SU-DHL-6 (cell line): Measurements from ENCODE around the gene SHMT2.
A peak's percentile ranks its signal among the peaks of the same experiment; 100 is the strongest.

Source experiments
- H2AFZ ChIP-seq: fragments of 200-600 bp; sonication (generic); 2 replicates; pipeline ENCODE4 v1.6.1; 2014; ENCODE audit warnings: low read depth, mild to moderate bottlenecking, moderate library complexity, mixed read lengths, antibody characterized with exemption, low read length; ENCODE audit not compliant: severe bottlenecking
- H3F3A ChIP-seq: fragments of 200-600 bp; shearing (Covaris generic); 2 replicates; pipeline ENCODE4 v1.6.0; 2016; ENCODE audit warnings: antibody characterized with exemption, mild to moderate bottlenecking; ENCODE audit not compliant: insufficient read depth
- H3K27ac ChIP-seq: fragments of 200-600 bp; sonication (generic); 2 replicates; pipeline ENCODE4 v1.5.1; 2016; ENCODE audit warnings: low read depth, mild to moderate bottlenecking, low read length, moderate library complexity, mixed read lengths
- H3K27me3 ChIP-seq: fragments of 200-600 bp; sonication (generic), shearing (Covaris generic); 2 replicates; pipeline ENCODE4 v1.6.0; 2014; ENCODE audit warnings: mild to moderate bottlenecking, low read length
- H3K36me3 ChIP-seq: fragments of 200-600 bp; sonication (generic); 2 replicates; pipeline ENCODE4 v1.6.1; 2014; ENCODE audit warnings: mild to moderate bottlenecking, low read length, mixed read lengths
- H3K4me2 ChIP-seq: fragments of 300-600, 200-600 bp; shearing (Covaris generic), sonication (generic); 2 replicates; pipeline ENCODE4 v1.6.0; 2014; ENCODE audit warnings: low read length, low read depth, mild to moderate bottlenecking; ENCODE audit not compliant: poor library complexity, severe bottlenecking
- H3K4me3 ChIP-seq: fragments of 200-600 bp; sonication (generic); 2 replicates; pipeline ENCODE4 v1.5.1; 2014; ENCODE audit warnings: antibody characterized with exemption, low read length, mild to moderate bottlenecking, mixed read lengths; ENCODE audit not compliant: insufficient read depth, poor library complexity, severe bottlenecking
- H3K79me2 ChIP-seq: fragments of 200-600 bp; sonication (generic); 2 replicates; pipeline ENCODE4 v1.6.1; 2014; ENCODE audit warnings: mild to moderate bottlenecking, low read length, moderate library complexity; ENCODE audit not compliant: insufficient read depth
- H3K9ac ChIP-seq: fragments of 200-600 bp; sonication (generic); 2 replicates; pipeline ENCODE4 v1.7.0; 2014; ENCODE audit warnings: mild to moderate bottlenecking, low read length
- H3K9me2 ChIP-seq: fragments of 200-600 bp; sonication (generic); replicated peaks from 2 replicates; pipeline ENCODE4 v1.6.1; 2014; ENCODE audit warnings: low read length; ENCODE audit not compliant: insufficient read depth
- H3K9me3 ChIP-seq: fragments of 200-600 bp; sonication (generic); 2 replicates; pipeline ENCODE4 v1.6.1; 2014; ENCODE audit warnings: low read length, mixed read lengths; ENCODE audit not compliant: insufficient read depth
- H4K20me1 ChIP-seq: fragments of 200-600 bp; sonication (generic); 2 replicates; pipeline ENCODE4 v1.6.1; 2014; ENCODE audit warnings: low read depth, mild to moderate bottlenecking, antibody characterized with exemption, low read length, moderate library complexity, mixed read lengths
- EZH2phosphoT487 ChIP-seq: fragments of 200-600 bp; sonication (generic), shearing (Covaris generic); conservative IDR thresholded peaks from 2 replicates; pipeline ENCODE4 v1.6.1; 2018; ENCODE audit warnings: mild to moderate bottlenecking, antibody characterized with exemption, low read length, moderate library complexity, mixed read lengths
- TF ChIP-seq, protein P1 (sequence below): fragments of 200-600 bp; sonication (generic); IDR thresholded peaks from one replicate; pipeline ENCODE4 v1.5.1; 2017; ENCODE audit warnings: antibody characterized with exemption, mild to moderate bottlenecking, low read length, moderate library complexity; ENCODE audit not compliant: insufficient read depth, poor library complexity, severe bottlenecking

The SHMT2 gene

GRCh38 chr12:57181561-57182155, 47.9 kb upstream of the SHMT2 start:
- H3K79me2 ChIP-seq, result no peaks in the 10 kb centered on the region
- no peak for TF ChIP-seq EZH2phosphoT487
- H3K4me3 ChIP-seq, result no peak overlapping the region
- no peaks in the 10 kb centered on the region for H3K9me3 ChIP-seq
- H3K9ac ChIP-seq, result no peak overlapping the region
- no peaks in the 10 kb centered on the region for H3F3A ChIP-seq
- no peak overlapping the region for H2AFZ ChIP-seq
- no peaks in the 10 kb centered on the region for H3K36me3 ChIP-seq
- H3K27ac ChIP-seq, result no peak overlapping the region
- H3K27me3 ChIP-seq, result no peaks in the 10 kb centered on the region
- no peaks in the 10 kb centered on the region for H3K9me2 ChIP-seq
- H3K4me2 ChIP-seq, result no peak overlapping the region
- no peaks in the 10 kb centered on the region for H4K20me1 ChIP-seq

GRCh38 chr12:57182918-57183575, 46.5 kb upstream of the SHMT2 start:
- no peaks in the 10 kb centered on the region for H3K79me2 ChIP-seq
- H3K4me3 ChIP-seq, result no peak overlapping the region
- no peak overlapping the region for H3K9ac ChIP-seq
- no peaks in the 10 kb centered on the region for H4K20me1 ChIP-seq
- no peaks in the 10 kb centered on the region for H3K9me3 ChIP-seq
- H3K4me2 ChIP-seq, result no peak overlapping the region
- H2AFZ ChIP-seq, result no peak overlapping the region
- TF ChIP-seq, protein P1, sequence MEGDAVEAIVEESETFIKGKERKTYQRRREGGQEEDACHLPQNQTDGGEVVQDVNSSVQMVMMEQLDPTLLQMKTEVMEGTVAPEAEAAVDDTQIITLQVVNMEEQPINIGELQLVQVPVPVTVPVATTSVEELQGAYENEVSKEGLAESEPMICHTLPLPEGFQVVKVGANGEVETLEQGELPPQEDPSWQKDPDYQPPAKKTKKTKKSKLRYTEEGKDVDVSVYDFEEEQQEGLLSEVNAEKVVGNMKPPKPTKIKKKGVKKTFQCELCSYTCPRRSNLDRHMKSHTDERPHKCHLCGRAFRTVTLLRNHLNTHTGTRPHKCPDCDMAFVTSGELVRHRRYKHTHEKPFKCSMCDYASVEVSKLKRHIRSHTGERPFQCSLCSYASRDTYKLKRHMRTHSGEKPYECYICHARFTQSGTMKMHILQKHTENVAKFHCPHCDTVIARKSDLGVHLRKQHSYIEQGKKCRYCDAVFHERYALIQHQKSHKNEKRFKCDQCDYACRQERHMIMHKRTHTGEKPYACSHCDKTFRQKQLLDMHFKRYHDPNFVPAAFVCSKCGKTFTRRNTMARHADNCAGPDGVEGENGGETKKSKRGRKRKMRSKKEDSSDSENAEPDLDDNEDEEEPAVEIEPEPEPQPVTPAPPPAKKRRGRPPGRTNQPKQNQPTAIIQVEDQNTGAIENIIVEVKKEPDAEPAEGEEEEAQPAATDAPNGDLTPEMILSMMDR, result peak; percentile 82
- TF ChIP-seq EZH2phosphoT487, result no peak
- H3K27ac ChIP-seq, result no peak overlapping the region
- H3F3A ChIP-seq, result no peaks in the 10 kb centered on the region
- no peaks in the 10 kb centered on the region for H3K27me3 ChIP-seq
- H3K36me3 ChIP-seq, result no peaks in the 10 kb centered on the region
- H3K9me2 ChIP-seq, result no peaks in the 10 kb centered on the region

DNA sequence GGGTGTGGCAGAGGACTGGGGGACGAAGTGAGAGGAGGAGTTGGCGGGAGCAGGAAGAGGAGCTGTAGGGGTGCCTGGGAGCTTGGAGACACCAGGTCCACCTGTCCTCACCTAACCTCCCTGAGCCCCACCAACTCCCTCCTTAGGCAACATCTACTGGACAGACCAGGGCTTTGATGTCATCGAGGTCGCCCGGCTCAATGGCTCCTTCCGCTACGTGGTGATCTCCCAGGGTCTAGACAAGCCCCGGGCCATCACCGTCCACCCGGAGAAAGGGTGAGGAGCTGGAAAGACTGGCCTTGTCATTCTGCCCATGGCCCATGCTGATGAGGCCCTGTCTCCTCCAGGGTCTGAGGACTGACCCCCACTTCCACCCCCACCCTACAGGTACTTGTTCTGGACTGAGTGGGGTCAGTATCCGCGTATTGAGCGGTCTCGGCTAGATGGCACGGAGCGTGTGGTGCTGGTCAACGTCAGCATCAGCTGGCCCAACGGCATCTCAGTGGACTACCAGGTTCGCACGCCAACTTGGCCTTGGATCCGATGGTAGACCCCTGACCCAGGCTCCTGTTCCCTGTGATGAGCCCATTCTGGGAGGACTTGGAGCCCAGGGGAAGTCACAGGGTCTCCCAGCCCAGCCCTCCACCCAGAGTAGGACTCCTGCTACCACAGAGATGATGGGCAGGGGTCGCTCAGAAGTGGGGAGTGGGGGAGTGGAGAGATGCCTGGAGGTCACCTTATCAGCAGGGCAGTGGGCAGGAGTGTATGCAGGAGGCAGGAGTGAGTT, 45.4 kb upstream of the SHMT2 start:
- Histone ChIP-seq H3K79me2 (no peaks in the 10 kb centered on the region), H3K4me2 (no peak overlapping the region), H3K36me3 (no peaks in the 10 kb centered on the region), H3K4me3 (no peak overlapping the region), H3K27ac (no peak overlapping the region), H2AFZ (no peak overlapping the region), H3K9me2 (no peaks in the 10 kb centered on the region), H3K9ac (no peak overlapping the region), H3F3A (no peaks in the 10 kb centered on the region), H4K20me1 (no peaks in the 10 kb centered on the region), H3K9me3 (no peaks in the 10 kb centered on the region), H3K27me3 (no peaks in the 10 kb centered on the region)
- TF ChIP-seq, protein P1, result no peak
- TF ChIP-seq EZH2phosphoT487, result no peak

DNA sequence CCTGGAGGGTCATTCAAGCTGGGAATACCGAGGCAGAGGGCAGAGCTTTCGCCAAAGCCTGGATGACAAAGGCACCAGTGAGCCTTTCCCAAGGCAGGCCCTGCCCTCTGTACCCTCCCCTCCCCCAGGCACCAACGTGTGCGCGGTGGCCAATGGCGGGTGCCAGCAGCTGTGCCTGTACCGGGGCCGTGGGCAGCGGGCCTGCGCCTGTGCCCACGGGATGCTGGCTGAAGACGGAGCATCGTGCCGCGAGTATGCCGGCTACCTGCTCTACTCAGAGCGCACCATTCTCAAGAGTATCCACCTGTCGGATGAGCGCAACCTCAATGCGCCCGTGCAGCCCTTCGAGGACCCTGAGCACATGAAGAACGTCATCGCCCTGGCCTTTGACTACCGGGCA, 44.1 kb upstream of the SHMT2 start:
- no peaks in the 10 kb centered on the region for H3K9me2 ChIP-seq
- H3K27ac ChIP-seq, result no peak overlapping the region
- TF ChIP-seq, protein P1, result no peak
- TF ChIP-seq EZH2phosphoT487, result no peak
- H3K9me3 ChIP-seq, result no peaks in the 10 kb centered on the region
- no peak overlapping the region for H3K4me3 ChIP-seq
- no peak overlapping the region for H2AFZ ChIP-seq
- no peaks in the 10 kb centered on the region for H4K20me1 ChIP-seq
- H3F3A ChIP-seq, result no peaks in the 10 kb centered on the region
- H3K9ac ChIP-seq, result no peak overlapping the region
- no peaks in the 10 kb centered on the region for H3K79me2 ChIP-seq
- no peaks in the 10 kb centered on the region for H3K27me3 ChIP-seq
- H3K4me2 ChIP-seq, result no peak overlapping the region
- no peaks in the 10 kb centered on the region for H3K36me3 ChIP-seq
